GM12878 (cell line): ENCODE data around the gene GPR78. TPM values are rescaled to one million over a fixed set of nuclear protein-coding genes. Genes with fewer than 3 reads are reported as not detected.

ENCODE experiments used
- BCL11A ChIP-seq: IDR thresholded peaks from 2 replicates; pipeline ENCODE4 v1.6.1; 2011; ENCODE audit warnings: low read depth, low read length
- BCL3 ChIP-seq: IDR thresholded peaks from 2 replicates; pipeline ENCODE4 v1.6.1; 2011; ENCODE audit warnings: borderline replicate concordance, low read depth, mild to moderate bottlenecking, moderate library complexity, low read length; ENCODE audit not compliant: insufficient read depth, poor library complexity, severe bottlenecking
- BMI1 ChIP-seq: fragments of 450-650 bp; IDR thresholded peaks from 2 replicates; pipeline ENCODE4 v1.6.1; 2016; ENCODE audit warnings: mild to moderate bottlenecking, moderate library complexity, borderline replicate concordance
- CTCF ChIP-seq, 3 experiments: IDR thresholded peaks in 2 of 3; conservative IDR thresholded peaks in 1 of 3; 2 replicates each; pipeline ENCODE4 v1.5.1; 2011; ENCODE audit warnings: low read depth in 3 of 3, low read length in 3 of 3, mild to moderate bottlenecking in 3 of 3, control low read depth in 2 of 3, moderate library complexity in 2 of 3, inconsistent platforms in 1 of 3, mixed read lengths in 1 of 3; ENCODE audit not compliant: control insufficient read depth in 2 of 3, insufficient read depth in 1 of 3; ENCODE audit errors: extremely low read depth in 1 of 3
- EP300 ChIP-seq, 2 experiments: fragments of 150-350 bp in 1 of 2; IDR thresholded peaks; 2 replicates each; pipeline ENCODE4 v1.6.1; 2011 to 2012; ENCODE audit warnings: low read depth in 2 of 2, low read length in 2 of 2, borderline replicate concordance in 1 of 2, improper control_type of control experiment in 1 of 2, inconsistent platforms in 1 of 2; ENCODE audit not compliant: control insufficient read depth in 1 of 2
- HCFC1 ChIP-seq: fragments of 150-350 bp; IDR thresholded peaks from 2 replicates; pipeline ENCODE4 v1.6.1; 2014; ENCODE audit warnings: low read length
- HDAC6 ChIP-seq: fragments of 200-600 bp; sonication (generic); IDR thresholded peaks from one replicate; pipeline ENCODE4 v1.8.0; 2017; ENCODE audit warnings: antibody characterized with exemption; ENCODE audit not compliant: unreplicated experiment
- HSF1 ChIP-seq: fragments of 150-350 bp; IDR thresholded peaks from 2 replicates; pipeline ENCODE4 v1.6.1; 2014; ENCODE audit warnings: mild to moderate bottlenecking, low read depth, low read length
- IKZF2 ChIP-seq, 2 experiments: fragments of 450-650 bp; IDR thresholded peaks; 2 replicates each; pipeline ENCODE4 v1.6.1; 2017; ENCODE audit warnings: mild to moderate bottlenecking in 2 of 2, moderate library complexity in 2 of 2
- PBX3 ChIP-seq: IDR thresholded peaks from 2 replicates; pipeline ENCODE4 v1.6.1; 2011; ENCODE audit warnings: mild to moderate bottlenecking, low read depth, low read length, moderate library complexity; ENCODE audit not compliant: insufficient replicate concordance
- POLR2A ChIP-seq: IDR thresholded peaks from 2 replicates; pipeline ENCODE4 v1.6.1; 2011; ENCODE audit warnings: low read depth, mild to moderate bottlenecking, low read length
- POU2F2 ChIP-seq: IDR thresholded peaks from 3 replicates; pipeline ENCODE4 v1.6.1; 2011; ENCODE audit warnings: low read depth, mild to moderate bottlenecking, low read length, borderline replicate concordance
- RFX5 ChIP-seq: IDR thresholded peaks from 2 replicates; pipeline ENCODE4 v1.6.1; 2011; ENCODE audit warnings: low read depth, low read length, improper control_type of control experiment
- SKIL ChIP-seq: fragments of 450-650 bp; IDR thresholded peaks from 2 replicates; pipeline ENCODE4 v1.6.1; 2017; ENCODE audit warnings: mild to moderate bottlenecking, low read depth, inconsistent platforms; ENCODE audit not compliant: poor library complexity, severe bottlenecking
- SMAD5 ChIP-seq: IDR thresholded peaks from 2 replicates; pipeline ENCODE4 v1.6.1; 2016; ENCODE audit warnings: antibody characterized with exemption, low read depth
- SMARCA5 ChIP-seq: fragments of 450-650 bp; IDR thresholded peaks from 2 replicates; pipeline ENCODE4 v1.6.1; 2017; ENCODE audit warnings: mild to moderate bottlenecking
- SREBF1 ChIP-seq: IDR thresholded peaks from 2 replicates; pipeline ENCODE4 v1.6.1; 2012; ENCODE audit warnings: mild to moderate bottlenecking, low read length
- TCF7 ChIP-seq: IDR thresholded peaks from 2 replicates; pipeline ENCODE4 v1.6.1; 2014; ENCODE audit warnings: antibody characterized with exemption, borderline replicate concordance
- ZNF384 ChIP-seq: IDR thresholded peaks from 2 replicates; pipeline ENCODE4 v1.6.1; 2012; ENCODE audit warnings: low read depth, mild to moderate bottlenecking, low read length, improper control_type of control experiment, borderline replicate concordance
- polyA plus RNA-seq, 11 experiments: library from polyadenylated mRNA; depleted of rRNA in 4 of 11; unstranded in 6 of 11; stranded (reverse) in 5 of 11; fragments of >200 nt; fragmentation: Nextera tagmentation in 4 of 11; fragmentation: Illumina TruSeq in 1 of 11; extraction: Ambion mirVana in 4 of 11; extraction: Trizol in 1 of 11; gene quantifications; 1 replicate in 1 of 11; 2 replicates in 10 of 11; pipeline versions ENCODE4 v1.2.1 to v1.2.3, GENCODE V29; 2011 to 2016; ENCODE audit warnings: inconsistent platforms in 2 of 11, missing spikeins in 2 of 11, low read depth in 1 of 11
- total RNA-seq, 4 experiments: library from RNA; depleted of rRNA in 3 of 4; stranded (reverse); fragments of >200 nt in 3 of 4; fragmentation: Illumina TruSeq in 1 of 4; extraction: Trizol in 1 of 4; gene quantifications; 2 replicates each; pipeline versions ENCODE4 v1.2.1 to v1.2.3, GENCODE V29; 2013 to 2021

Gene GPR78
- total and polyA plus RNA-seq, 10 of the 15 experiments (the other 5 are each of a cell fraction or from before 2014, with no cell fraction given), result 0.03 TPM; not detected in 9

- no peak for TF ChIP-seq HDAC6
- TF ChIP-seq POLR2A, result 0 out of 2 replicates have a peak, but pooled peaks have one; percentile 29
- no peak for TF ChIP-seq PBX3
- TF ChIP-seq SREBF1, result no peak
- TF ChIP-seq HCFC1, result no peak
- no peak for TF ChIP-seq HSF1
- no peak for TF ChIP-seq SMARCA5
- no peak for TF ChIP-seq ZNF384
- no peak for TF ChIP-seq BMI1
- no peak for TF ChIP-seq CTCF (IDR thresholded peaks at IDR 0.05 in 2 of 3, conservative IDR thresholded peaks at IDR 0.05 in 1 of 3; ENCODE audit: control insufficient read depth in 2 of 3, extremely low read depth in 1 of 3, insufficient read depth in 1 of 3, low read depth in 3 of 3, low read length in 3 of 3)
- no peak for TF ChIP-seq IKZF2 (IDR thresholded peaks at IDR 0.05)
- TF ChIP-seq RFX5, result no peak
- no peak for TF ChIP-seq BCL11A
- no peak for TF ChIP-seq SKIL
- no peak for TF ChIP-seq EP300 (IDR thresholded peaks at IDR 0.05; ENCODE audit: borderline replicate concordance in 1 of 2, control insufficient read depth in 1 of 2, low read depth in 2 of 2, low read length in 2 of 2)
- no peak; the same call in 2 of the 3 replicates for TF ChIP-seq POU2F2
- TF ChIP-seq TCF7, result no peak
- TF ChIP-seq BCL3, result no peak
- TF ChIP-seq SMAD5, result no peak
These were observed 46.1 kb upstream of the GPR78 start (continued) for GRCh38 chr4:8534129-8534528.
